ENCODE measurements around the gene TGIF1. TPM values are rescaled to one million over a fixed set of nuclear protein-coding genes. Genes with fewer than 3 reads are reported as not detected.

TGIF1 gene
- total and polyA plus RNA-seq, 9 of the 15 experiments (the other 6 are each of a cell fraction or from before 2014, with no cell fraction given), result 16.1 to 77.7 (median 44.6) TPM

- TF ChIP-seq REST (IDR thresholded peaks at IDR 0.05; ENCODE audit: borderline replicate concordance) (no peak), REST (CRISPR knock-in tag; IDR thresholded peaks at IDR 0.05; ENCODE audit: low read depth) (peak; percentile 69), SIN3A (IDR thresholded peaks at IDR 0.05; ENCODE audit: borderline replicate concordance in 2 of 2, control insufficient read depth in 1 of 2, low read depth in 2 of 2, low read length in 2 of 2) (peak in 1 of 2 experiments; percentile 39; a peak in 2 of 4 replicates), ELF2 (CRISPR knock-in tag; IDR thresholded peaks at IDR 0.05) (peak; percentile 75), KDM5B (IDR thresholded peaks at IDR 0.05; ENCODE audit: insufficient replicate concordance, low read depth, low read length) (peak; percentile 79), JUND (IDR thresholded peaks at IDR 0.05; ENCODE audit: borderline replicate concordance, low read depth, low read length) (peak; percentile 63; the same call in 1 of the 2 replicates), JUND (tag; IDR thresholded peaks at IDR 0.05; ENCODE audit: borderline replicate concordance, low read depth, low read length) (no peak; the same call in 2 of the 3 replicates), TEAD4 (IDR thresholded peaks at IDR 0.05; ENCODE audit: low read length) (peak; percentile 20; the same call in 1 of the 2 replicates), TEAD4 (CRISPR knock-in tag; IDR thresholded peaks at IDR 0.05; ENCODE audit: borderline replicate concordance) (no peak), CC2D1A (IDR thresholded peaks at IDR 0.05) (no peak), ZNF609 (CRISPR knock-in tag; IDR thresholded peaks at IDR 0.05; ENCODE audit: borderline replicate concordance) (0 out of 2 replicates have a peak, but pooled peaks have one; percentile 19), HNRNPL (IDR thresholded peaks at IDR 0.05; ENCODE audit: low read depth, low read length) (no peak), SMAD3 (CRISPR knock-in tag; conservative IDR thresholded peaks at IDR 0.05) (peak; percentile 80), NUFIP1 (IDR thresholded peaks at IDR 0.05; ENCODE audit: partially characterized antibody) (no peak)
Observed at GRCh38 chr18:3448838-3449511, 997 bp upstream of the TGIF1 start (continued).

Measured in K562 (cell line).